ENCODE data around the gene ATP6V0A4.
"Not testable (repeated sequence)": the region's sequence is repeated elsewhere in the genome, so short reads cannot be mapped to it uniquely, and the experiment has no call there.

Gene ATP6V0A4

GRCh38 chr7:138750901-138751464 lies 47.0 kb downstream of the ATP6V0A4 start:
- DNase-seq (ENCODE audit: low read depth in 2 of 2): no peak

DNA sequence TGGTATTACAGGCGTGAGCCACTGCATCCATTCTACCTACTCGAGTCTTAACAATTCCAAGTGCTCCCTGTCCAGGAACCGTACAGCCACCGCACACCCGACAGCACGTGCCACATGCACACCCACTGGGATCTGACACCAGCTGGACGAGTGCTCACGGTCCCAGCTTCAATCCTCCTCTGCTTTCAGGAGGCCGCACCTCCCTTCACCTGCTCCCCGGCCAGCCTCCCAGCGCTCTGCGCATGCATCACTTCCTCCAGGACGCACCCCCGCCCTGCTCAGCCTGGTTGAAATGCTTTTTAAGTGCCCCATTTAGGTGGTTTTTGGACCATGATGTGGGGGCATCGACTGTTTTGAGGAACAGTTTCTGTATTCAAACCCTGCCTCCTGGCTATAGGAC lies 47.5 kb downstream of the ATP6V0A4 start:
- DNase-seq (ENCODE audit: low read depth in 2 of 2): no peak

DNA sequence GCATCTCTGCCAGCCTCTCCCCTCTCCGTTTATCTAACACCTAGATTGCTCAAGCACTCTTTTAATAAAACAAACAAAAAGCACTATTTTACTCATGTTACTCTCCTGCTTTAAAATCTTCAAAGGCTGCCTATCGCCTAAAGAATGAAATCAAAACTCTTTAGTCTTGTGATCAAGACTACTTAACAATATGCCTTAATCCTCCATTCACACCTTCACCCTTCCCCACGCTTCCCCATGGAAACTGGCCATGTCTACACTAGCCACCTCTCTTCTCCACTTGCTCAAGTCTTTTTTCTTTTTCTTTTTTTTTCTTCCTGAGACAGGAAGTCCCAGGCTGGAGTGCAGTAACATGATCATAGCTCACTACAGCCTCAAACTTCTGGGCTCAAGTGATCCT lies 48.0 kb downstream of the ATP6V0A4 start:
- no peak for DNase-seq (ENCODE audit: low read depth in 2 of 2)

DNA sequence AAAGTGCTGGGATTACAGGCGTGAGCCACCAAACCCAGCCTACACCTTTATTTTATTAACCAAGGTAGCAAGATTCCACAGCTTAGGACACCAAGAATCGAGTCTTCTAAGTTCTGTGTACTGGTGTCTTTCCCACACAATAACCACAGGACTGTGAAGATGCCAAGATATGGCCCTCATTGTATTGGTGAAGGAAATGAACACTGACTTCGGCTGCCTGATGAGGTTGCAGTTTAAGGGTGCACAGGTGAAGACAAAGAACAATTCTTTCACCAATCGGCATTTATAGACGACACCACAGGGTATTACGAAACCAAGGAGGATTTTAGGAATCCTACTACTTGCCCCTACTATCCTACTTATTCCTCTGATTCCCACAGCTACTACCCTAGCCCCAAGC lies 49.3 kb downstream of the ATP6V0A4 start:
- no peak for DNase-seq (ENCODE audit: low read depth in 2 of 2)

DNA sequence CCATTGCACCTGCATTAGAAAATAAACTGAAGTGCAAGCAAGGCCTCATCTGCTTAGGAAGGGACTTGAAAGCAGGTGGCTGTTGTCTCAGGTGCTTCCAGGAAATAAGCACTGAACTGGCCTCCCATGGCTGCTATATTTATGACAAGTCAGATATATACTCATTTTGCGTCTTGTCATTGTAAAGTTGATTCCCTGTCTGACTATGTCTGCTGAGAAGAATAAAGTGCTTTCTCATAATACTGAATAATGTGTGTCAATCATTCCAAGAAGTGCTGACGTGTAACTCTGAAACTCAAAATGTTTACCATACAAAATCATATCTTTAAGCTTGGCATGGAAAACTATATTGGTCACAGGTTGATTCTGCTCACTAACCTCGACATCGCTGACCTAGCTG lies 51.9 kb downstream of the ATP6V0A4 start:
- DNase-seq (ENCODE audit: low read depth in 2 of 2): no peak

DNA sequence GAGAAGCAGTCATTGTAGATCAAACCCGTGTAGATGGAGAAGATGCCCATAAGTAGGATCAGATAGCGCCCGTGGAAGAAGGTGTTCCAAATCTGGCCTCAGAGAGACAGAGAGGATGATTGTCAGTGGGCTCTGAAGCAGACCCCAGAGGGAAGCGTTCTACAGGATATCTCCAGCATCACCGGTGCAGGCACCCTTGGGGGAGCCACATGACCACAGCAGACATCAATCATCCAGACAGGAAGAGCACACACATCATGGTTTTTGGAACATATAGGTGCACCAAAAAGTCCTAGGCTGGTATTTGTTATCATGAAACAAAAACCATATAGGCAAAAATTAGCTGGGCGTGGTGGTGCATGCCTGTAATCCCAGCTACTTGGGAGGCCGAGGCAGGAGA lies 52.8 kb downstream of the ATP6V0A4 start:
- DNase-seq (ENCODE audit: low read depth in 2 of 2): no peak

GRCh38 chr7:138741453-138741735 lies 56.6 kb downstream of the ATP6V0A4 start:
- no peak for DNase-seq (ENCODE audit: low read depth in 2 of 2)

- DNase-seq (ENCODE audit: low read depth in 2 of 2): no peak
These were observed 58.1 kb downstream of the ATP6V0A4 start for GRCh38 chr7:138739859-138740258.

DNA sequence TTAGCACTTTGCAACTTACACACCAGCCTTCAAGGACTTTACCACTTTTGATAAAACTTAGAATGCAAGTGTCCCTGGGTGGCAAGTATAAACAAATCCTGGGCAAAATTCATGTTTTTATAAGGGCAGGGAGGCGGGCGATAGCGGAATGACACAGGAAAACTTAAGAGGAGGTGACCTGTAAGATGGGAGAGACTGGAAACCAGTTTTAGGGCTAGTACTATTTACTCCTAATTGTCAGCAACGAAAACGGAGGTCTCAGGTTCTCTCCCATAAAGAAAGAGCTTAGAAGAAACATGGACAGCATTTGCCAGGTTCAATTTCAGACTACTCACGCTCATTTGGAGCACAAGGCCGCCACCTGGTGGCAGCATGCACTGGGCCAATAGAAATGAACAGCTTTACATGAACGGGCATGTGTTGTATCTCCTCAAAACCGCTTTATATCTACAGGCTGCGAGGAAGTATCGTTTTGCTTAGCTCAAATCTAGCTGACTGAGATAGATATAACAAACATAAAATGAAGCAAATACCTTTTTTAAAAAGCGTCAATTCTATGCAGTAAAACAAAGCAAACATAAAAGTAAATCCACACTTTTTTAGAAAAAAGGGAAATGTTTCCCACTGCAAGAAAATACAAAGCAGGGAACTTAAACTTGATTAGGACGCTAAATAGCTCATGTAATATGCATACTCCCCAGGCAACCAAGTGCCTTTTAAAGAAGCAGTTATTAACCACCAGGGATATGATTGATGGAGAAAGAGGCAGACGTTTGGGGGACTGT lies 59.3 kb downstream of the ATP6V0A4 start:
- DNase-seq (ENCODE audit: low read depth in 2 of 2): peak; percentile 60 to 67

DNA sequence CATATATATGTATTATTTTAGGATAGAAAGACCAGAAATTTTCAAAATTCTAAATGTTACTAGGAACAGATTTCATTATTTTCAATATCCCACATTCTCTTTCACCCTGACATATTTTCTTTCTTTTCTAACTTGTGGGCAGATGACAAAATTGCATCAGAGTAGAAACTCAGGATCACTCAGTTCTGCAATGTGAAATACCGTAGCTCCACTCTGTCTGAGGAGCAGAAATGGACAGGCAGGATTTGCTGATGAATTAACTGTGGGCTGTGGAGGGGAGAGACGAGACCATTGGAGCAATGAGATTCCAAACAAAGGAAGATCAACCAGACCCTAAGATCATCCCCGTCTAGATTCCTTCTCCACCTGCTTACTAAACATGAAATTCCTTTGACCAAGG lies 59.9 kb downstream of the ATP6V0A4 start:
- no peak for DNase-seq (ENCODE audit: low read depth in 2 of 2)

DNA sequence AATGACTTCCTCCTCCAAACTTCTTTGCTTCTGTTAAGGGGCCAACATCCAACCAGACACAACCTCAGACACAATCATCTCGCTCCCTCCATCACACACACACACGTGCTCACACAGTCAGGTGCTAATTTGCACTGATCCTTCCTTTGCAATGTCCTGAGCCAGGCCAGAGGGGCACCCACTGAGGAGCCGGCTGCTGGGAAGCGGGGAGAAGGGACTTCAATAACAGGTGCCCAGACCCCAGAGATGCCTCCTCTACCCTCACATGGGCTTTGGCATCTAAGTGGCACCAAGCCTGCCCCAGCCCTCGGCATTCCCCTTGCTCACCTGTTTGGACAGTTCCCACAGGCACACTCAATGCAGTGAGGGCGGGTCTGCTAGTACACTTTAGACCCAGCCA lies 62.6 kb downstream of the ATP6V0A4 start:
- no peak for DNase-seq (ENCODE audit: low read depth in 2 of 2)

- DNase-seq (ENCODE audit: low read depth in 2 of 2): not testable (repeated sequence)
These were observed 66.3 kb downstream of the ATP6V0A4 start for GRCh38 chr7:138731733-138732132.

DNA sequence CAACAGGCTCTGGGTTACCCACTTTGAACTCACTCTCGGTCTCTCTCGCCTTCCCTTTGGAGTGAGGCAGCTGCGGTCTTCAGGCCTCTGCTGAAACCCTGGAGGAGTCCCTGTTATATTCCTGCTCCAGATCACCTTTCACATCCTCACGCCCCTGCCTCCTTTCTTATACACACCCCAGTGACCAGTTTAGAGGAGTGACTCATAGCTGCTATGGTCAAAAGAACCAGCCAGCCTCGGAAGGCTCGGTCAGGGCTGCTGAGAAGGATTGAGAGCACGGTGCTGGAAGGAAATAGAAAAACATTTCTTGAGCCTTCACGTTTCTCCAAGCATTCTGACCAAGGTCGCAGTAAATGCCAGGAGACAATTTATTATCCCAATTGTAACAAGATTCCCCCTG lies 68.6 kb downstream of the ATP6V0A4 start:
- no peak for DNase-seq (ENCODE audit: low read depth in 2 of 2)

DNA sequence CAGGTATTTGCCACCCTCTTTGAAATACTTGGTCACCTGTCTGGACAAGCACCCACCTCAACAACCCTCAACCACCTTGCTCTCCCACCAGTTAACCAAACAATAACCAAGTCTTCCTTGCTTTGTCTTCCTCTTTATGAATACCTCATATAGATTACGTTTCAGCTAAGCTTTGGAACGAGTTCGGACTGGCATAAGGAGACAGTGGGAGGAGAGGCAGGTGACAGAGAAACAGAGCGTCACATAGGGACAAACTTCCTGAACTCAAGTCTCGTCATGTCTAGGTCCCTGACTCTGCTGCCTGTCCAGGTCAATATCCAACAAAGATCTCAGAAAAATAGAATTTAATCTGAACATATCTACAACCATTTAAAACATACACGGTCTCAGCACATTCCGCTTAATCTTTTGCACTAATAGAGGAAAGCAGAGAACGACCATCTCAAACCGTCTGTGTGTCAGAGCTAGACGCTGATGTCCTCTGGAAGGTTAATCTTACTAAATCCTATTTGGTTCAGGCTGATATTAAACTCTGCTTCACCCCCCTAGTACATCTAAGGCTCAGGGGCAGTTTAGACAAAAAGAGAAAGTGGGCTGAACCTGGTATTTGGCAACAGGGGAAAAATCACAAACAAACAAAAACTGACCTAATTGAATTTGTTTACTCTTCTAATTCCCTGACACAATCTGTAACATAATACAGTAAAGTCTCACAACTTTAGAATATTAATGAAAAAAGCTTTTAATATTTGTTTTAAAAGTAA lies 70.5 kb downstream of the ATP6V0A4 start:
- no peak for DNase-seq (ENCODE audit: low read depth in 2 of 2)

GRCh38 chr7:138726288-138726687 lies 71.7 kb downstream of the ATP6V0A4 start:
- no peak for DNase-seq (ENCODE audit: low read depth in 2 of 2)

DNA sequence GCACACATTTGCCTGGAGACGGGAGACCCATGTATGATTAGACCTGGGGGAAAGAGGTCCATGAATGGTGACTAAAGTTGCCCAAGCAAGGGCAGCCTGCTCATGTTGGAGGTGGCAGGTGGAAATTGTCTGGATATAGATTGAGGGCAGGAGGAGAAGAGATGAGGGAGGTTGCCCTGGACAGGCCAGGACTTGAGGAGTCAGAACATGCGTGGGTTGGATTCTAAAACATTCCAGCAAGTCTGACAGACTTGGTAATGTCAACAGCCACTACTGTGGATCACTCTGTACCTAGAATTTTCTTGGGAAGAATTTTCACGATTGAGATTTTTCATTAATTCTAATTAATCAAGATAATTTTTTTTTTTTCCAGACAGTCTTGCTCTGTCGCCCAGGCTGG lies 77.7 kb downstream of the ATP6V0A4 start:
- no peak for DNase-seq (ENCODE audit: low read depth in 2 of 2)

DNA sequence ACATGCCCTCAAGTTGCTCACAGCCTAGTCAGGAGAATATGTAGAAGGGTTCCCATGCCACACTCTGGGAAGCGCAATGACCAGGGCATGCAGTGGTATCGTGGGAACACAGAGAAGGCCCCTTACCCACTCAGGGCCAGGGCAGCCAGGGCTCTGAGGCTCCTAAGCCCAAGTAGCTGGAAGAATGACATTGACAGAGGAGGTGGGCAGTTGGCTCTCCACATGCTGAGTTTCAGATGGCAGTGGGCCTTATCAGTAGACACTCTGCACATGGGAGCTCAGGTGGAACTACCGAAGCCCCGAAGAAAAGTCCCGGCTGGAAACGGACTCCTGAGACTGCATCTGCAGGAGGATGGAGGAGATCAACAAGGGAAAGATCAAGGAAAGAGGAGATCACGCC lies 81.1 kb downstream of the ATP6V0A4 start:
- no peak for DNase-seq (ENCODE audit: low read depth in 2 of 2)

DNA sequence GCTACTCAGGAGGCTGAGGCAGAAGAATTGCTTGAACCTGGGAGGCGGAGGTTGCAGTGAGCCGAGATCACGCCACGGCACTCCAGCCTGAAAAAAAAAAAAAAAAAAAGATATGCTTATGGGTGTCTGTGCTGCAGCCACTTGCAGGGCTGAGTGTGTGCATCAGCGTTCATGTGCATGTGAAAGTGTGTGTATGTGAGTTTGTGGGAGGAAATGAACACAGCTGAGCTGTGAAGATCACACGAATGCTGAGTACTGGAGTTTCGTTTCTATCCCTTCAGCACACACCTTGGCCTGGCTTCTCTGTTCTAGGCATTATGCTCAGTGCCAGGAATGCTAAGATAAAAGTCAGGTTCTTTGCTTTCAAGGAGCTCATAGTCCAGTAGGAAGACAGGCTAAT lies 84.8 kb downstream of the ATP6V0A4 start:
- DNase-seq (ENCODE audit: low read depth in 2 of 2): no peak

DNA sequence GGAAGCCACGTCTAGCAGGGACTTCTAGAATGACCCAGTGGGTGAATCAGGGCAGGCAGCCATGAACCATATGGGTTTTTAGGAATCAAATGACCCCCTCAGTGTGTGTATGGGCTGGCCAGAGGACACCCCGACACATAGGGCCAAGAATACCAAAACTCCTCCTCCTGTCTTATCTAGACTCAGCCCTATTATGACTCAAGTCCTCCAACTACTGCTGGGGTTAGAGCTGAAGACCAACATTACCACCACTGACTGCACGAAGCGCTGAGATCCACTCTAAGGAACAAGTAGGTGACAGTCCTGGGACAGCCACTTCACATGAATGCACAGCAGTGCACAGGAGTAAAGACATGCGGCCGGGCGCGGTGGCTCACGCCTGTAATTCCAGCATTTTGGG lies 85.3 kb downstream of the ATP6V0A4 start:
- no peak for DNase-seq (ENCODE audit: low read depth in 2 of 2)

GRCh38 chr7:138710536-138711385 lies 87.2 kb downstream of the ATP6V0A4 start:
- DNase-seq (ENCODE audit: low read depth in 2 of 2): no peak

DNA sequence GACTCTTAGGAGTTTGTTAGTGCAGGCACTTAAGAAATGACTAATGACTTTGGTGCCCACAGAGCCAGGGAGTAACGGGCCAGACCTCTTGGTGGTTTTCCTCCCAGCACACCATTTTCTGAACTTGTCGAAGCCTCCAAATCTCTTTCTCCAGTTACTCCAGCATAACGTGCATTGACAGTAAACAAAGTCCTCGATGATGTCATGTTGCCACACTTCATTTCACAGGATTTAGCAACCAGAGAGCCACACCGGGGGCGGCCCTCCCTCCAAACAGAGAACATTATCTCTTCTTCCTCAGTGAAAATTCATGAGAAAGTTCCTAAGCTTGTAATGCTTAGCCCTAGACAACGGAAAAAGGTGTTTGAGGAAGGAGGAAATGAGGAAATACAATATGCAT lies 92.8 kb downstream of the ATP6V0A4 start:
- DNase-seq (ENCODE audit: low read depth in 2 of 2): no peak

DNA sequence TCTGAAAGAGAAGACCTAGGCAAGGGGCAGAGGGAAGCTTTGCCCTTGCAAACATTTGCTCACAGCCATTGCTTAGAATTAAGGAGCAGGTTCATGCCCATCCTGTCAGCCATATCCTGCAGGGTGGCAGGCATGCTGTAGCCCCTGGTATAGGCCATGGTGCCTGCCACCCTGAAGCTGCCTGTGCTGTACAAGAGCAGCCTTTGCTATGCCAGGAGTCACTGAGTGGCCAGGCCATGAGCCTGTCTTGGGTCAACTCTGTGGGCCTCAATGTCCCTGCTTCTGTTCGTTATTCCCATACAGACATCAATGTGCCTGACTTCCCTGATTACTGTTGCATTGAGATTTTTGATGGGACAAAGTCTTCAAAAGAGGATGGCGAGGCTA lies 96.5 kb downstream of the ATP6V0A4 start:
- no peak for DNase-seq (ENCODE audit: low read depth in 2 of 2)
